K562 (cell line): Measurements from ENCODE around the gene DYNLL1. TPM values are rescaled to one million over a fixed set of nuclear protein-coding genes. Genes with fewer than 3 reads are reported as not detected.

Experiments
- ARID1B ChIP-seq: fragments of 450-650 bp; IDR thresholded peaks from 2 replicates; pipeline ENCODE4 v1.6.1; 2016; ENCODE audit warnings: antibody characterized with exemption, mild to moderate bottlenecking, inconsistent platforms
- BDP1 ChIP-seq: IDR thresholded peaks from 3 replicates; pipeline ENCODE4 v1.6.1; 2011; ENCODE audit not compliant: insufficient read length, insufficient read depth
- CEBPG ChIP-seq, 3 experiments: fragments of 200-800 bp in 1 of 3; sonication (Bioruptor generic) in 1 of 3; sonication (generic) in 1 of 3; formaldehyde crosslinking in 1 of 3; IDR thresholded peaks in 2 of 3; conservative IDR thresholded peaks in 1 of 3; 2 replicates each; pipeline versions ENCODE4 v1.6.1 to v1.8.0; 2016 to 2022; ENCODE audit warnings: missing compliant biosample characterization in 2 of 3, missing genetic modification characterization in 2 of 3, mild to moderate bottlenecking in 1 of 3, missing genetic modification reagents in 1 of 3
- ETS1 ChIP-seq: conservative IDR thresholded peaks from 2 replicates; pipeline ENCODE4 v1.6.1; 2011; ENCODE audit warnings: low read depth, mild to moderate bottlenecking, low read length; ENCODE audit not compliant: control insufficient read depth
- ETS2 ChIP-seq: IDR thresholded peaks from 2 replicates; pipeline ENCODE4 v1.6.1; 2016; ENCODE audit warnings: borderline replicate concordance, missing genetic modification characterization, mild to moderate bottlenecking, moderate library complexity, missing compliant biosample characterization; ENCODE audit not compliant: poor library complexity, severe bottlenecking
- HSF4 ChIP-seq: fragments of 250-450 bp; sonication (Bioruptor Pico); IDR thresholded peaks from 2 replicates; pipeline ENCODE4 v2.1.2; 2022; ENCODE audit warnings: mild to moderate bottlenecking, moderate library complexity, borderline replicate concordance
- NR2F6 ChIP-seq: fragments of 450-650 bp; formaldehyde crosslinking; IDR thresholded peaks from 2 replicates; pipeline ENCODE4 v1.4.0; 2020; ENCODE audit warnings: mild to moderate bottlenecking
- POU5F1 ChIP-seq: fragments of 150-350 bp; IDR thresholded peaks from 2 replicates; pipeline ENCODE4 v1.6.1; 2014; ENCODE audit warnings: borderline replicate concordance, low read length, low read depth, mild to moderate bottlenecking; ENCODE audit not compliant: partially characterized antibody
- PYGO2 ChIP-seq: fragments of 450-650 bp; IDR thresholded peaks from 2 replicates; pipeline ENCODE4 v1.6.1; 2016; ENCODE audit warnings: mild to moderate bottlenecking, missing genetic modification characterization, moderate library complexity, missing compliant biosample characterization
- RNF2 ChIP-seq: sonication (generic); IDR thresholded peaks from 2 replicates; pipeline ENCODE4 v1.6.1; 2016
- RNF219 ChIP-seq: fragments of 250-450 bp; sonication (Bioruptor Pico); IDR thresholded peaks from 2 replicates; pipeline ENCODE4 v1.5.0; 2022; ENCODE audit warnings: mild to moderate bottlenecking
- SMAD1 ChIP-seq: fragments of 150-350 bp; IDR thresholded peaks from 2 replicates; pipeline ENCODE4 v1.6.1; 2014; ENCODE audit warnings: low read length, low read depth; ENCODE audit not compliant: partially characterized antibody
- SPI1 ChIP-seq: IDR thresholded peaks from 2 replicates; pipeline ENCODE4 v1.6.1; 2011; ENCODE audit warnings: low read depth, low read length, control low read depth, borderline replicate concordance
- STAT5B ChIP-seq: fragments of 250-450 bp; sonication (Bioruptor Pico); IDR thresholded peaks from 2 replicates; pipeline ENCODE4 v1.8.0; 2021; ENCODE audit warnings: mild to moderate bottlenecking, inconsistent platforms
- TARDBP ChIP-seq: fragments of 450-650 bp; IDR thresholded peaks from 2 replicates; pipeline ENCODE4 v1.6.1; 2016
- USF2 ChIP-seq: sonication (generic); formaldehyde crosslinking; IDR thresholded peaks from 2 replicates; pipeline ENCODE4 v1.5.0; 2020; ENCODE audit warnings: missing genetic modification reagents
- ZBED1 ChIP-seq: IDR thresholded peaks from 2 replicates; pipeline ENCODE4 v1.6.1; 2014
- ZBTB33 ChIP-seq: sonication (generic); formaldehyde crosslinking; IDR thresholded peaks from 2 replicates; pipeline ENCODE4 v1.8.1; 2023; ENCODE audit warnings: mild to moderate bottlenecking, missing genetic modification reagents
- ZNF140 ChIP-seq: fragments of 250-450 bp; sonication (Bioruptor Pico); IDR thresholded peaks from 2 replicates; pipeline ENCODE4 v1.8.0; 2021; ENCODE audit warnings: moderate library complexity, mild to moderate bottlenecking, inconsistent platforms
- ZNF174 ChIP-seq: fragments of 250-450 bp; sonication (Bioruptor Pico); IDR thresholded peaks from 2 replicates; pipeline ENCODE4 v1.4.0; 2020; ENCODE audit warnings: mild to moderate bottlenecking
- ZNF507 ChIP-seq: conservative IDR thresholded peaks from 2 replicates; pipeline ENCODE4 v1.6.1; 2017; ENCODE audit warnings: missing genetic modification characterization, missing compliant biosample characterization
- polyA plus RNA-seq, 8 experiments: library from polyadenylated mRNA; depleted of rRNA in 4 of 8; stranded (reverse) in 5 of 8; unstranded in 3 of 8; fragments of >200 nt; fragmentation: Nextera tagmentation in 2 of 8; fragmentation: Illumina TruSeq in 1 of 8; extraction: Ambion mirVana in 2 of 8; extraction: Trizol in 1 of 8; gene quantifications; 2 replicates each; pipeline versions ENCODE4 v1.2.1 to v1.2.3, GENCODE V29; 2011 to 2014; ENCODE audit warnings: inconsistent platforms in 1 of 8, missing spikeins in 1 of 8
- total RNA-seq, 7 experiments: library from RNA; depleted of rRNA in 6 of 7; stranded (reverse); fragments of >200 nt in 6 of 7; fragmentation: Illumina TruSeq in 2 of 7; extraction: Trizol in 2 of 7; gene quantifications; 2 replicates each; pipeline versions ENCODE4 v1.2.1 to v1.2.3, GENCODE V29; 2011 to 2021; ENCODE audit warnings: low replicate concordance in 1 of 7

The DYNLL1 gene
- total and polyA plus RNA-seq, 9 of the 15 experiments (the other 6 are each of a cell fraction or from before 2014, with no cell fraction given) = 303 to 1,112 (median 468) TPM

GRCh38 chr12:120469450-120470149 is 26.3 kb upstream of the DYNLL1 start, which contains the start of gene SRSF9 (continued):
- TF ChIP-seq RNF219 (CRISPR knock-in tag) (no peak), NR2F6 (CRISPR knock-in tag) (no peak), HSF4 (CRISPR knock-in tag) (no peak), ETS1 (0 out of 2 replicates have a peak, but pooled peaks have one; percentile 18), CEBPG (CRISPR knock-in tag; IDR thresholded peaks at IDR 0.05) (no peak), CEBPG (tag; conservative IDR thresholded peaks at IDR 0.05 in 1 of 2, IDR thresholded peaks at IDR 0.05 in 1 of 2) (no peak), SPI1 (0 out of 2 replicates have a peak, but pooled peaks have one; percentile 47), ARID1B (peak; percentile 47; the same call in 1 of the 2 replicates), ETS2 (tag) (no peak), ZNF140 (CRISPR knock-in tag) (no peak), ZBED1 (peak; percentile 81), PYGO2 (tag) (no peak), POU5F1 (no peak), STAT5B (CRISPR knock-in tag) (no peak), USF2 (CRISPR knock-in tag) (0 out of 2 replicates have a peak, but pooled peaks have one; percentile 11), ZBTB33 (CRISPR knock-in tag) (peak; percentile 68), BDP1 (no peak), RNF2 (peak; percentile 68; the same call in 1 of the 2 replicates), ZNF174 (CRISPR knock-in tag) (no peak), SMAD1 (peak; percentile 85), TARDBP (peak; percentile 48; the same call in 1 of the 2 replicates), ZNF507 (no peak)
